Omental fat pad (tissue), 4 donors: ENCODE measurements around the gene ZHX3. TPM values are rescaled to one million over a fixed set of nuclear protein-coding genes. Genes with fewer than 3 reads are reported as not detected.

Experiments
- ATAC-seq: fragments of 150-250 bp; one replicate; pipeline ENCODE4 v1.9.1; 2016; ENCODE audit warnings: mild to moderate bottlenecking, moderate library complexity; ENCODE audit not compliant: low FRiP score
- DNase-seq: peaks from one replicate; pipeline ENCODE4 v3.0.0-alpha.2; 2019; ENCODE audit warnings: low spot score
- total RNA-seq, 4 donors: library from RNA; depleted of rRNA; stranded (reverse); fragments of >200 nt; gene quantifications; one replicate each; pipeline ENCODE4 v1.1.0, GENCODE V29; 2016
- TF ChIP-seq, protein P1 (sequence below), 3 donors: fragments of 450-650 bp; IDR thresholded peaks; one replicate each; pipeline ENCODE4 v1.5.1; 2016 to 2017; ENCODE audit warnings: antibody characterized with exemption in 3 of 3, mild to moderate bottlenecking in 3 of 3, moderate library complexity in 2 of 3

The ZHX3 gene
- total RNA-seq, 4 donors from 2014 or later = 22.6 to 54.5 (median 45.0) TPM

- TF ChIP-seq, protein P1, sequence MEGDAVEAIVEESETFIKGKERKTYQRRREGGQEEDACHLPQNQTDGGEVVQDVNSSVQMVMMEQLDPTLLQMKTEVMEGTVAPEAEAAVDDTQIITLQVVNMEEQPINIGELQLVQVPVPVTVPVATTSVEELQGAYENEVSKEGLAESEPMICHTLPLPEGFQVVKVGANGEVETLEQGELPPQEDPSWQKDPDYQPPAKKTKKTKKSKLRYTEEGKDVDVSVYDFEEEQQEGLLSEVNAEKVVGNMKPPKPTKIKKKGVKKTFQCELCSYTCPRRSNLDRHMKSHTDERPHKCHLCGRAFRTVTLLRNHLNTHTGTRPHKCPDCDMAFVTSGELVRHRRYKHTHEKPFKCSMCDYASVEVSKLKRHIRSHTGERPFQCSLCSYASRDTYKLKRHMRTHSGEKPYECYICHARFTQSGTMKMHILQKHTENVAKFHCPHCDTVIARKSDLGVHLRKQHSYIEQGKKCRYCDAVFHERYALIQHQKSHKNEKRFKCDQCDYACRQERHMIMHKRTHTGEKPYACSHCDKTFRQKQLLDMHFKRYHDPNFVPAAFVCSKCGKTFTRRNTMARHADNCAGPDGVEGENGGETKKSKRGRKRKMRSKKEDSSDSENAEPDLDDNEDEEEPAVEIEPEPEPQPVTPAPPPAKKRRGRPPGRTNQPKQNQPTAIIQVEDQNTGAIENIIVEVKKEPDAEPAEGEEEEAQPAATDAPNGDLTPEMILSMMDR (IDR thresholded peaks at IDR 0.05) = no peak
- DNase-seq (no peak), ATAC-seq (no peak)
Measured at GRCh38 chr20:41191562-41192500, 125.7 kb downstream of the ZHX3 start.

GRCh38 chr20:41187668-41188067 is 129.9 kb downstream of the ZHX3 start:
- TF ChIP-seq, protein P1 (IDR thresholded peaks at IDR 0.05) = no peak
- DNase-seq (no peak), ATAC-seq (no peak)

GRCh38 chr20:41185013-41185757 is 132.3 kb downstream of the ZHX3 start:
- ATAC-seq (no peak), DNase-seq (no peak)
- TF ChIP-seq, protein P1 (IDR thresholded peaks at IDR 0.05) = no peak

GRCh38 chr20:41183831-41184230 is 133.7 kb downstream of the ZHX3 start:
- no peak for DNase-seq

GRCh38 chr20:41183391-41183790 is 134.1 kb downstream of the ZHX3 start:
- ATAC-seq (no peak), DNase-seq (no peak)
- TF ChIP-seq, protein P1 (IDR thresholded peaks at IDR 0.05) = no peak

More at GRCh38 chr20:41183831-41184230, 133.7 kb downstream of the ZHX3 start:
- ATAC-seq = no peak
- TF ChIP-seq, protein P1 (IDR thresholded peaks at IDR 0.05) = no peak

DNA sequence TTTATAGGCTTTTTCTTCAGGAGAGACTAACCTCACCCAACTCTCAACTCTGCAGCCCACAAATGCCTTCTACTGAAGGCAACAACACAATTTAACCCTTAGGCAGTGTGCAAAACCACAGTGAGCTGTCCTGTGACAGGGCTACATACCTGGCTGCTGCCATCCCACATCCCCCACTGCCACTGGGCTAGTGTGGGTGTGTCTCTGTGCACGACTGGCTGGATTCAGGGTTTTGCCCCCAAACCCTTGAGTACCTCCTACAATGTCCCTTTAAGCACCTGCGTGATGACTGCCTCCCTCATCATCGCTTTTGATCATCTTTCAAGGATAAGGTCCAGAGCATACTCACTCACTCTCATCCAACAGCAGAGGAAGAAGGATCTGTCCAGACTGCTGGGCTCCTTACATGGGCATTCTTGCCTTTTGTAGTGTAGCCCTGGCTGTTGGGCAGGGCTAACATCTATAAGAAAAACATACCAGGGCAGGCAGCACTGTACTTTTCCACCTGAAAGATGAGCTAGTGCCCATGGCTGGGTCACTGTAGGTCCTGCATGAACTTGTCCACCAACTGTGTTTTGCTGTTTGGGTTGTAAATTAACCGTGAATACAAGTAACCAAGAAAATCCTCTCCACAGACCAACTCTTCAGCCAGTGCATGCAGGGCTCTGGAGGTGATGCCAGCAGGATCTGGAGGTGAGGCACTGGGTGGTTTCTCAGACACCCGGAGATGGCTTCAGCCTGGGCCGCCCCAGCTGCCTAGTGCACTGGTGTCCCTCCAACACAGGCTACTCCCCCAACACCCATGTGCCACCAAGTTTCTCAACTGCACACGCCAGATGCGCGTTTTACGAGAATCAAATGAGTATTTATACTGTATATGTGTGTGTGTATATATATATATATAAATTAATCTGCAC is 135.0 kb downstream of the ZHX3 start:
- DNase-seq = no peak
- no peak for ATAC-seq
- TF ChIP-seq, protein P1 (IDR thresholded peaks at IDR 0.05) = no peak
